ENCODE results near the gene APOB. TPM values are rescaled to one million over a fixed set of nuclear protein-coding genes. Genes with fewer than 3 reads are reported as not detected.

APOB gene
- total RNA-seq, 4 donors from 2014 or later: 1.5 to 38.6 (median 14.7) TPM

- TF ChIP-seq CTCF (IDR thresholded peaks at IDR 0.05; ENCODE audit: low read depth): no peak
Measured at GRCh38 chr2:21039979-21040467, 3.9 kb downstream of the APOB start.

DNA sequence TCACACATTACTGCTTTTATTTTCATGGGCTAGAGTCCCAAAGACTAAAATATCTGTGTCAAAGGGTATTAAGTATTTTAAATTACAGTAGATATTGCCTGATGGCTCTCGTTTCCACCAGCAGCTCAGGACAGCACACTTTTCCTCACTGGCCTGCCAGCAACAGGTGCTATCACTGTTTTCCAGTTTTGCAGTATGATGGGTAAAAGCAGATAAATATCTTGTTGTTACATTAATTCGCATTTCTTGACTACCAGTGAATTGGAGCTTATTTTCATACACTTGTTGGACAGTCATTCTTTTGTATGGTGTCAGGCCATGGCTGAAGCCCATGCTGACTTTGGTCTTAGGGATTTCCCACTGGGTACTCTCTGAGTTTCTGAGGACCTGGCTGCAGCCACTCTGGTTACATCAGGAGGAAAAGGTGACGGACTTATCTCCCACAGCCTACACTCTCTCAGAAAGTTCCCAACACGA is 4.8 kb downstream of the APOB start:
- TF ChIP-seq CTCF (IDR thresholded peaks at IDR 0.05; ENCODE audit: low read depth): no peak

DNA sequence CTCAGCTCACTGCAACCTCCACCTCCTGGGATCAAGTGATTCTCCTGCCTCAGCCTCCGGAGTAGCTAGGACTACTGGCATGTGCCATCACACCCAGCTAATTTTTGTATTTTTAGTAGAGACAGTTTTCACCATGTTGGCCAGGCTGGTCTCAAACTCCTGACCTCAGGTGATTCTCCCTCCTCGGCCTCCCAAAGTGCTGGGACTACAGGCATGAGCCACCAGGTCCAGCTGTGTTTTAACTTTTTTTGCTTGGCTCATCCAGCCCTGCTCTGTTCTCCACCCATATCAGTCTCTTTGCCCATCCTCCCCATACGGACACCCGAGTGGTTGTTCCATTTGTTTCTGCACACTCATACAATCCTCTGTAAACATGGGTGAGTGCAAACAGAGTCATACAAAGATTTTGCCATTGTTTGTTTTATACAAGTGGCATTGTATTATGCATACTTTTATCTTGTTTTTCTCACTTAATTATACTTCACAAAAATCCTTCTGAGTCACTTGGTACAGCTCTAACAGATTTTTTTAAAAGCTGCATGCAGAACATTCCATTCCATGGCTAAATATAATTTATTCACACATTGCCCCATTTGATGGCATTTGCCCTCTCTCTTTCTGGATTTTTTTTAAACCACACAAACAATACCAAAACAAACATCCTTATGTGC is 5.3 kb downstream of the APOB start:
- TF ChIP-seq CTCF (IDR thresholded peaks at IDR 0.05; ENCODE audit: low read depth): no peak

- TF ChIP-seq CTCF (IDR thresholded peaks at IDR 0.05; ENCODE audit: low read depth): no peak
Measured at GRCh38 chr2:21037671-21038108, 6.2 kb downstream of the APOB start.

- TF ChIP-seq CTCF (IDR thresholded peaks at IDR 0.05; ENCODE audit: low read depth): no peak
Measured at GRCh38 chr2:21036708-21037670, 6.9 kb downstream of the APOB start.

- TF ChIP-seq CTCF (IDR thresholded peaks at IDR 0.05; ENCODE audit: low read depth): no peak
Measured at GRCh38 chr2:21035974-21036707, 7.7 kb downstream of the APOB start.

All from subcutaneous adipose tissue (tissue), 4 donors.